ENCODE measurements around the gene FAM124A.

GRCh38 chr13:51269039-51269438 lies 46.8 kb downstream of the FAM124A start:
- no peak for TF ChIP-seq CTCF (IDR thresholded peaks at IDR 0.05)
- TF ChIP-seq EP300 (IDR thresholded peaks at IDR 0.05) = no peak

All from ovary (tissue), 3 donors.